T follicular helper cell (primary cell): ENCODE data around the gene MYH15.
"Not testable (repeated sequence)": the region's sequence is repeated elsewhere in the genome, so short reads cannot be mapped to it uniquely, and the experiment has no call there.

Experiments
- DNase-seq: peaks from one replicate; pipeline ENCODE4 v3.0.0-alpha.2; 2020; ENCODE audit warnings: low read depth

MYH15 gene

GRCh38 chr3:108388136-108389132 is 122.0 kb downstream of the MYH15 start:
- no peak for DNase-seq

- no peak for DNase-seq
Observed at GRCh38 chr3:108387063-108387462, 123.3 kb downstream of the MYH15 start.

DNA sequence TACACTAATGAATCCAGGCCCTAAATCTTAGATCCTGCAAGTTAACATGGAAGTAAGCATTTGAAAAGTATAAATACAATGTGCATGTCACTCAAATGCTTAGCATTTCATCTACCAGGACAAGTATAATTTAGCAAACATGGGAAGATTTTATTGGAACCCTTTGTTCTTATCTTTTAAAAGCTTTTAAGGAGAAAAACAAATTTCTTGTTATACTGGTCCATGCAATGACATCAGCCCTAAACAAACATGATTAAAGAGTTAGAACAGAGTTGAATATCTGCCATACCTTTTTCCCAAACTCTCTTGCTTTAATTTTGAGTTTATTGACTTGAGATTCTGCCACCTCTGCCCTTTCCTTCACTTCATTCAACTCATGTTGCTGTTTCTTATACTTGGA is 127.1 kb downstream of the MYH15 start:
- DNase-seq = no peak

- DNase-seq = no peak
Observed at GRCh38 chr3:108381529-108382140, 128.8 kb downstream of the MYH15 start.

DNA sequence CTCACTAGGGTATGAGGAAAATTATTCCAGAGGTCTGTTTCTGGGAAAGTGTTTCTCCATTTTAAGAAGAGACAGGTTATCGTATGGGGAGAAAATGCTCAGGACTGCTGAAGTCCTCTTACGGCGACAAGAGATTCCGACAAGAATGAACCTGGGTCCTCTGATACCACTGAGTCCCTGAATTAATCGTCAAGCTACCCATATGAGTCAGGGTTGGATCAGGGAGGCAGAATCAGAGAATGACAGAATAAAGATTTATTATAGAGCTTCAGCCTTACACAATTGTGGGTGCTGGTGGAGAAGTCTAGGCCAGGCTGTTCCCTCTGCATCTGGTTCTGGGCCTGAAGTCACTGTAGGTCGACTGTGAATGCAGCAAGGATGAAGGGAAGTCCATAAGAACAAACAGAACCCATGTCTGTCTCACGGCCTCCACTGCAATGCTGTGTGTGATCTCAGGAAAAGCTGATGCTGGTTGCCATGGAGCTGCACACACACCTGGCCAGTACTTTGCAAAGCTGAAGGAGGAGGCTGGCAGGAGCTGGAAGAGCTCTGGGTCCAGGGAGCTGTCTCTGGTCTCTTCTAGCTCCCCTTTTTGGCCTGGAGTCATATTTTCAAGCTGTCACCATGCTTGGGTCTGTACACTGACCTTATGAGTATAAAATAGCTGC is 130.1 kb downstream of the MYH15 start:
- DNase-seq = no peak

- DNase-seq = not testable (repeated sequence)
Observed at GRCh38 chr3:108378952-108379342, 131.4 kb downstream of the MYH15 start.

- DNase-seq = no peak
Observed at GRCh38 chr3:108378153-108378951, 132.0 kb downstream of the MYH15 start.

DNA sequence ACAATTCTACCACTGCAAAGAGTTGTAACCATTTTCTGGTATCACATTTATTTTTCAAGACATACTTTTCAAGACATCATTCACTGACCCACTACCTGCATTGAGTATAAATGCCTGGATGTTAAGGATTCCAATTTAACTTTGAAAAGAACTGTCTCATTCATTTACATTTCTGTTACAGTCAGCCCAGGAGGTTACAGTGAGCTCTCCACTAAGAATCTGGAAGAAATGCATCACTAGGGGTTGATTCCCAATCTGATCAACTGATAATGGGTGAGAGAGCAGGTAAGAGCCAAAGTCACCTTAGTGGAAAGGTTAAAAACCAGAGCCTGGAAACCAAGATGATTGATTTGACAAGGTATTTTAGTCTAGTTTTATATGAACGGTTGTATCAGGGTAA is 133.0 kb downstream of the MYH15 start:
- no peak for DNase-seq

DNA sequence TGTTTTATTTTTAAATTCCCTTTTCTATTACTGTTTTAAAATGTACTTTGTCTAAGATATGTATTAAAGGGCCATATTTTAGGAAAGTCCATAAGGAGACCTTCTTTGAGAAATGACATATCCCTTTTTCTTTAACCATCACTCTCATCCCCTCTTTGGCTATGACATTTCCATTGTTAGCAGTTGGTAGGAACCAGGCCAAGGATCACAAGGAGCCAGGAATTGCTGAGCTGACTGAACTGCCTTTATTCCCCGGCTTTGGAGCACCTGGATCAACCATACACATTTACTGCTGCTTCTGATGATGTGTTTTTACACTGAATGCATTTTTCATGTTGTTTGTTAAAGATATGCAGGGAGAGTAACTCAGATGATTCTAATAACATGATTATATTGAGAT is 134.4 kb downstream of the MYH15 start:
- DNase-seq = no peak

- no peak for DNase-seq
Observed at GRCh38 chr3:108359011-108359410, 151.4 kb downstream of the MYH15 start.

- DNase-seq = no peak
Observed at GRCh38 chr3:108357042-108357441, 153.4 kb downstream of the MYH15 start.

GRCh38 chr3:108354562-108354961 is 155.8 kb downstream of the MYH15 start:
- DNase-seq = no peak

DNA sequence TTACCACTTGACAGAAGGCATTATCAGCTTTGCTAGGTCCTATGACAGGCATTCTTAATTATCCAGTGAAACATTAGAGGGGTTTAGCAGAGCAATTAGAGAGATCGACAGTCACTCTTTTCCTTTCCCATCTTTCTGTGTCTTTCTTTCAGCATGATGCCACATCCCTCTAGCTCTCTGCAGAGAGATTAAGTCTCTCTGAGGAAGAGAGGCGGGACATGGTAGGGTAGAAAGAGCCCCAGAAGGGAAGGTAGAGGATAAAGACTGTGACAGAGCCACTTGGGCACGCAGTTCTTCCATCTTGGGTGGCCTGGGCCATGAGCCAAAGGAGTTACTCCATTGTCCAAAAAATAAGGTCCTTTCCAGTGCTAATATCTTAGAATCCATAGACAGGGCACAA is 158.2 kb downstream of the MYH15 start:
- DNase-seq = no peak

DNA sequence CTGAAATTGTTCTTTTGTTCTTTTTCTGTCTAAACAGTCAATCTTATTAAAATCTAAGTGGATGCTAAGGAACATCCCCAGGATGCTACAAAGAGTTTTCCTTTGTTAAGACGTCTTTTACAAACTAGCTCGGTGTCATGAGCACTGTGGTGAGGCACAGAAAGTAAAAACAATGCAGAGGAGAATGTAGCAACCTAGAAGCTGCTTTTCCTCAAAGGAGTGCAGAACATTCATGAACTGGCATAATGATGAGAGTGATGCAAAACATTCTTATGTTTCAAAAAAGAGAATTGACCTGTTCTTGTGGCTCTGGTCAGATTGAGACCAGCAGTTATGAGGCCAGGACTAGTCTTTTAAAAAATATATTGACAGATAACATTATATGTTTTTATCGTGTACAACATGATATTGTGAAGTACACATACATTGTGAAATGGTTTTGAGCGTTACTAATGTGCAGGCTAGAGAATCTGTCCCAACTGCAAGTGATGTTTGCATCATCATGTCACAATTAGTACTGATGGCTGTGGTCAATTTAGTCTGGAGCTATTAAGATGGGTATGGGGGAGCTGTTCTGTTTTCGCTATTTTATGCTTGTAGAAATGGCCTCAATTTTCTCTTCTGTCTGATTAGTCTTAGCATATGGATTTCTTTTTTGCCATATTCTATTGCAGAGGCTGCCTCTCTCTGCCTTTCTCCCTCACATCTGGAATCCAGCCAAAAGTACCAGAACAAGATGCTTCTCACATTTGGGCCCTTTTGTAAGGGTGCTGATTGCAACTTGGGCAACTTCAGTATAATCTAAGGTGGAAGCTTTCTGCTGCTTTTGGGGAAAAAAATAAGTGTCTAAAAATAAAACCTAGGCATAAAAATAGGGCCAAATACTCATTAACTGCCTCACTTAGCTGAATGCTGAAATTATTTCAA is 163.8 kb downstream of the MYH15 start:
- no peak for DNase-seq

DNA sequence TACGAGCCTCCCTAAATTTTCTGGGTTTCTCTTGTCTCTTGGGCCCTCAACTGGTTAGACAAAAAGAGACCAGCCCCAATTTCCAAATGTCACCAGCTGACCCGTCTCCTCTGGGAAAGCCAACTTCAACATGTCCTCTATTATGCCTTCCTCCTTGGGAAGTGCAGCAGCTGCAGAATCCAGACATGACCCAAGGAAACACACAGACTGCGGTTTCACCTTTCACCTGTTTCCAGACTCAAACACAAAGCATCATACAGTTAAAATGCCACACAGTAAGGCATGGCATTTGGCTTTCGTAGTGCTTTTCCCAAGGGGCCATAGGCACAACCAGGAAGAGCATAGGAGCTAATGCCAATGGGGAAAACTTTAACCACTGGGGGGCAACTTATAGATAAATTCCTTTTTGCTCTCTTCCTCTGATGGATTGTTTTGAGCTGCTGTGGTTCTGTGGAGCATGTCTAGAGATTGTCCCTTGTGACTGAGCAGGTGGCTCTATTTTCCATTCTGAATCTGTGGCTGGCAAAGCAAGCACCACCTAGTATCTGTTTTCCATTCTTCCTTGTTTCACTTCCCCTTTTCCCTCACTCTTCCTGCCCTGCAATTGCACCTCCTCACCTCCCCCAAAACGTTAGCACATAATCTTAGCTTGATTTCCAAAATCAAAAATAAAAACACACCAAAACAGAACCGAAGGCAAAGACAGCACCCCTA is 164.7 kb downstream of the MYH15 start:
- no peak for DNase-seq

DNA sequence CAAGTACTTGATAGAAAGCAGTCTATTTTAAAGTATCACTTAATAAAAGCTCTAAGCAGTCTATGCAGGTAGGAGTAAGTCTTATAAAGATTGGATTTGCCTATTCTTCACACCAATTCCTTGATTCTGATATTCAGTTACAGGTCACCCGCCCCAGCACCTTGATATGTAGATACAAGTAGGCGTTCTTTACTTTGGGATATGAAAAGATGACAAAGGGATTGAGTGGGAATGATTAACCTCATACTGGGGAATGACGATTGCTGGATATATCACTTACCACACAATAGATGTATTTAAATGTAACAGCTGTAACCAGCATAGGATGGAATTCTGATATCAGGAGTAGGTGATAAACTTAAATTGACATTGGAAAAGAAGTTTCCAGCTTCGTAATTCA is 166.9 kb downstream of the MYH15 start:
- no peak for DNase-seq

DNA sequence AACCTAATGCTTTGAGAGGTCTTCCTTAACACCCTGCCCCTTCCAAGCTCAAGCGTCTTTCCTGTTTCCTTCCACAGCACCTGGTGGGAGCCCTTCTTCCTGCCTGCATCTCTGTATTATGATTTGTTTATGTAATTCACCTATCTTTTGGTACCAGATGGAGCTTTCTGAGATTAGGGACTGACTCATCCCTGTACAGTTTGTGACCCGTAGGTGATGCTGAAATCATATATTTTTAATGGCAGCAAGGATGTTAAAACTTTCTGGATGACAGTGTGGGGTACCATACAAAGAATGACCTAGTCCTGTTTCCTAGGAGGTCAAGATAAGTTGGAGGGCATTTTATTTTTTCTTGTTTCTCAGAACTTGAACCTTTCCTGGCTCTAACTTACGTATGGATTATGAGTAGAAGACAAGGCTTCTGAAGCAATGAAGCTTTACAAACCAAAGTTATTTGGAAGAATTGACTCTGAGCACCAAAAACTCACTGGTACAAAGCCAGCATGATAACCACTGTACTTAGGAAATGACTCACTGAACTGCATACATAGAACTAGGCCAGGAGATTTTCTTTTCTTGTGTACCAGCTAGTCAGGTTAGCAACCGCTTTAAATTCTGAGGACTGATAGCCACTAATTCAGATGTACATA is 167.4 kb downstream of the MYH15 start:
- no peak for DNase-seq

DNA sequence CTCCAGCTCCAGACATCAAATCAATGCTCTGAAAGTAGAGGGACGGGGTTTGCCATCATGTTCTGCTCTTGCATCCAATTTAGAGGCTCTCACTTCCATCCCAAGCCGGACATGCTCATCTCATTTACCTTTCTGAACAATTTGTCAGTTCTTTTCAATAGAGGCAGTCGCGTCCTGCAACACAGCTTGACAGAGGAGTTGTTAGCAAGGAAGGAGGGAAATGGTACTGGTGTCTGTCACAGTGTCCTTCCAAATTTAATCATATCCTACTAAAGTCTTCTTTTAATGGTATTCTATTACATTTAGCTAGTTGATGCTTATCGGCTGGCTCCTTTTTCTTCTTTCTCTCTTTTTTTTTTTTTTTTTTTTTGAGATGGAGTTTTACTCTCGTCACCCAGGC is 168.5 kb downstream of the MYH15 start:
- DNase-seq = no peak

DNA sequence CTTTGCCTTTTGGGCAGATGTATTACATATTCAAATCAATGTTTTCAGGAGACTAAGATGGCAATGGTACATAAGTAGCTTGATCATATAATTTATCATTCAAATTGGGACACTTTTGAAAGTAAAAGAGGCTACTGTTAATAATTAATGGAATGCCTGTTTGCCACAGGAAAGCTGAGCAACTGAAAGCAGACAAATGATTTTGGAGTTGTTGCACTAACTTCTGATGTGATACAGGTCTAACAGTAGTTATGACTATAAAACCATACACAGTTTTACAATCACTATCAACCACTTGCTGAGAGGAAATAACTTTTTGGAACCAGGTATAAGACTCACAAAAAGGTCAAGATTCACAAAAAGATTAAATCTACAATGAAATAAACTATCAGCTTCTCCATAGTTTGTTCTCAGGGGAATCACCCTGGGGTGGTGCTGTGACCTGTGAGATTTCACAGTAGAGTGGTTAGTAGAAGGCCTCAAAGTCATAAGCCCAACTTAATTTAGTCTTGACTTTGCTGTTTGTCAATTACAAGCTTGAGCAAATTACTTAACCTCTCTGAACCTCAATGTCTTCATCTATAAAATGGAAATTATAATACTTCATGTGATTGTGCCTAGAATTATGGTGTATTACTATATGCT is 171.4 kb downstream of the MYH15 start:
- no peak for DNase-seq
